ENCODE results near the gene RBBP6.

GRCh38 chr16:24536671-24537070 is 2.7 kb upstream of the RBBP6 start:
- TF ChIP-seq NRF1 (IDR thresholded peaks at IDR 0.05; ENCODE audit: low read depth, low read length) (no peak), GABPA (IDR thresholded peaks at IDR 0.05; ENCODE audit: low read depth) (no peak), CTCF (IDR thresholded peaks at IDR 0.05) (no peak)
